GM23338 (cell line): Measurements from ENCODE around the gene CD83. TPM values are rescaled to one million over a fixed set of nuclear protein-coding genes. Genes with fewer than 3 reads are reported as not detected.

Experiments used
- ATAC-seq: fragments of 200-7000 bp; cut with Tn5 transposase; 3 replicates; pipeline ENCODE4 v1.9.1; 2020
- DNase-seq: peaks from one replicate; pipeline ENCODE4 v3.0.0-alpha.2; 2015; ENCODE audit warnings: low spot score
- H2AFZ ChIP-seq: fragments of 200-600 bp; sonication (generic); 2 replicates; pipeline ENCODE4 v1.8.0; 2016; ENCODE audit warnings: antibody characterized with exemption, mild to moderate bottlenecking, moderate library complexity
- H3F3A ChIP-seq: fragments of 200-600 bp; sonication (generic); replicated peaks from 2 replicates; pipeline ENCODE4 v1.8.0; 2017; ENCODE audit warnings: antibody characterized with exemption, mixed run types, low read depth
- H3K27ac ChIP-seq: fragments of 200-600 bp; sonication (generic); 2 replicates; pipeline ENCODE4 v1.6.1; 2016; ENCODE audit warnings: low read depth
- H3K27me3 ChIP-seq: fragments of 200-600 bp; sonication (generic); 2 replicates; pipeline ENCODE4 v1.8.0; 2016; ENCODE audit warnings: mild to moderate bottlenecking, mixed run types, moderate library complexity; ENCODE audit not compliant: insufficient read depth
- H3K36me3 ChIP-seq: fragments of 200-600 bp; sonication (generic); 2 replicates; pipeline ENCODE4 v1.8.0; 2016; ENCODE audit warnings: mild to moderate bottlenecking; ENCODE audit not compliant: insufficient read depth
- H3K4me1 ChIP-seq: fragments of 200-600 bp; sonication (generic); 2 replicates; pipeline ENCODE4 v1.8.0; 2016; ENCODE audit warnings: mild to moderate bottlenecking, moderate library complexity; ENCODE audit not compliant: insufficient read depth
- H3K4me2 ChIP-seq: fragments of 200-600 bp; sonication (generic); 2 replicates; pipeline ENCODE4 v1.7.1; 2017; ENCODE audit warnings: mixed run types
- H3K4me3 ChIP-seq: fragments of 200-600 bp; sonication (generic); 2 replicates; pipeline ENCODE4 v1.6.1; 2016; ENCODE audit warnings: mixed run types
- H3K79me2 ChIP-seq: fragments of 200-600 bp; sonication (generic); replicated peaks from 2 replicates; pipeline ENCODE4 v1.8.0; 2017; ENCODE audit warnings: mild to moderate bottlenecking; ENCODE audit not compliant: insufficient read depth
- H3K9me2 ChIP-seq: fragments of 200-600 bp; sonication (generic); 2 replicates; pipeline ENCODE4 v1.8.0; 2017; ENCODE audit not compliant: insufficient read depth
- H4K20me1 ChIP-seq: fragments of 200-600 bp; sonication (generic); replicated peaks from 2 replicates; pipeline ENCODE4 v1.8.0; 2017; ENCODE audit warnings: mild to moderate bottlenecking; ENCODE audit not compliant: insufficient read depth
- H3K27ac Mint-ChIP-seq: 2 replicates; pipeline ENCODE4 v1.8.0; 2020; ENCODE audit warnings: inconsistent platforms, mild to moderate bottlenecking, moderate library complexity, mixed read lengths
- H3K27me3 Mint-ChIP-seq: 3 replicates; pipeline ENCODE4 v1.8.0; 2022; ENCODE audit warnings: low read depth, mild to moderate bottlenecking, moderate library complexity, mixed read lengths, inconsistent platforms; ENCODE audit not compliant: insufficient read depth, poor library complexity
- H3K36me3 Mint-ChIP-seq: 3 replicates; pipeline ENCODE4 v1.8.0; 2021; ENCODE audit warnings: low read depth, mild to moderate bottlenecking, inconsistent platforms, moderate library complexity, mixed read lengths
- H3K4me1 Mint-ChIP-seq: 3 replicates; pipeline ENCODE4 v1.8.0; 2020; ENCODE audit warnings: mild to moderate bottlenecking, inconsistent platforms, mixed read lengths
- H3K4me3 Mint-ChIP-seq: 3 replicates; pipeline ENCODE4 v1.8.0; 2021; ENCODE audit warnings: moderate library complexity, mild to moderate bottlenecking, inconsistent platforms, mixed read lengths
- H3K9me3 Mint-ChIP-seq: 3 replicates; pipeline ENCODE4 v1.8.0; 2020; ENCODE audit warnings: moderate library complexity, mild to moderate bottlenecking, inconsistent platforms, mixed read lengths
- CREB1 ChIP-seq: fragments of 250-450 bp; sonication (Bioruptor Pico); IDR thresholded peaks from 2 replicates; pipeline ENCODE4 v1.5.0; 2020; ENCODE audit warnings: low read depth, mild to moderate bottlenecking, moderate library complexity
- EZH2 ChIP-seq: fragments of 200-600 bp; sonication (generic); IDR thresholded peaks from one replicate; pipeline ENCODE4 v1.8.0; 2017; ENCODE audit warnings: antibody characterized with exemption, mild to moderate bottlenecking, low read depth; ENCODE audit not compliant: unreplicated experiment
- EZH2phosphoT487 ChIP-seq: fragments of 200-600 bp; sonication (generic); IDR thresholded peaks from one replicate; pipeline ENCODE4 v1.8.1; 2018; ENCODE audit warnings: antibody characterized with exemption; ENCODE audit not compliant: unreplicated experiment
- JUNB ChIP-seq: IDR thresholded peaks from one replicate; pipeline ENCODE4 v1.6.1; 2016; ENCODE audit warnings: antibody characterized with exemption; ENCODE audit not compliant: unreplicated experiment
- NANOG ChIP-seq: IDR thresholded peaks from 2 replicates; pipeline ENCODE4 v1.6.1; 2016; ENCODE audit warnings: antibody characterized with exemption, borderline replicate concordance
- POLR2AphosphoS5 ChIP-seq: IDR thresholded peaks from 2 replicates; pipeline ENCODE4 v1.6.1; 2016; ENCODE audit warnings: antibody characterized with exemption, low read depth
- STAT1 ChIP-seq: IDR thresholded peaks from one replicate; pipeline ENCODE4 v1.6.1; 2016; ENCODE audit warnings: antibody characterized with exemption; ENCODE audit not compliant: unreplicated experiment
- ZNF114 ChIP-seq: fragments of 250-450 bp; sonication (Bioruptor Pico); IDR thresholded peaks from 2 replicates; pipeline ENCODE4 v1.5.0; 2020; ENCODE audit warnings: mild to moderate bottlenecking, moderate library complexity
- ZNF331 ChIP-seq: fragments of 250-450 bp; sonication (Bioruptor Pico); IDR thresholded peaks from 2 replicates; pipeline ENCODE4 v1.5.0; 2020; ENCODE audit warnings: low read depth, mild to moderate bottlenecking, moderate library complexity
- polyA plus RNA-seq: library from polyadenylated mRNA; unstranded; fragments of >200 nt; fragmentation: Nextera tagmentation; extraction: Ambion mirVana; gene quantifications from 2 replicates; pipeline ENCODE4 v1.2.1, GENCODE V29; 2016
- total RNA-seq: library from RNA; depleted of rRNA; stranded (reverse); fragments of >200 nt; shearing (Covaris generic); gene quantifications from 2 replicates; pipeline ENCODE4 v1.2.3, GENCODE V29; 2014
- TF ChIP-seq, protein P1 (sequence below), 2 experiments: fragments of 200-600 bp in 1 of 2; sonication (generic) in 1 of 2; conservative IDR thresholded peaks; 2 replicates each; pipeline versions ENCODE4 v1.5.1 to v1.6.1; 2016 to 2017; ENCODE audit warnings: antibody characterized with exemption in 2 of 2, low read depth in 2 of 2, mild to moderate bottlenecking in 2 of 2, moderate library complexity in 1 of 2
- TF ChIP-seq, protein P2 (sequence below): IDR thresholded peaks from 2 replicates; pipeline ENCODE4 v1.6.1; 2016; ENCODE audit warnings: antibody characterized with exemption
- TF ChIP-seq, protein P3 (sequence below): fragments of 250-450 bp; sonication (Bioruptor Pico); IDR thresholded peaks from 2 replicates; pipeline ENCODE4 v1.5.0; 2020; ENCODE audit warnings: mild to moderate bottlenecking, moderate library complexity

CD83 gene
- total and polyA plus RNA-seq, 2 experiments from 2014 or later, result 8.1 to 13.2 TPM

GRCh38 chr6:14105547-14105946 lies 12.0 kb upstream of the CD83 start (continued):
- TF ChIP-seq POLR2AphosphoS5 (no peak), EZH2phosphoT487 (no peak), NANOG (no peak), STAT1 (no peak), CREB1 (CRISPR knock-in tag) (no peak)
- TF ChIP-seq, protein P1, sequence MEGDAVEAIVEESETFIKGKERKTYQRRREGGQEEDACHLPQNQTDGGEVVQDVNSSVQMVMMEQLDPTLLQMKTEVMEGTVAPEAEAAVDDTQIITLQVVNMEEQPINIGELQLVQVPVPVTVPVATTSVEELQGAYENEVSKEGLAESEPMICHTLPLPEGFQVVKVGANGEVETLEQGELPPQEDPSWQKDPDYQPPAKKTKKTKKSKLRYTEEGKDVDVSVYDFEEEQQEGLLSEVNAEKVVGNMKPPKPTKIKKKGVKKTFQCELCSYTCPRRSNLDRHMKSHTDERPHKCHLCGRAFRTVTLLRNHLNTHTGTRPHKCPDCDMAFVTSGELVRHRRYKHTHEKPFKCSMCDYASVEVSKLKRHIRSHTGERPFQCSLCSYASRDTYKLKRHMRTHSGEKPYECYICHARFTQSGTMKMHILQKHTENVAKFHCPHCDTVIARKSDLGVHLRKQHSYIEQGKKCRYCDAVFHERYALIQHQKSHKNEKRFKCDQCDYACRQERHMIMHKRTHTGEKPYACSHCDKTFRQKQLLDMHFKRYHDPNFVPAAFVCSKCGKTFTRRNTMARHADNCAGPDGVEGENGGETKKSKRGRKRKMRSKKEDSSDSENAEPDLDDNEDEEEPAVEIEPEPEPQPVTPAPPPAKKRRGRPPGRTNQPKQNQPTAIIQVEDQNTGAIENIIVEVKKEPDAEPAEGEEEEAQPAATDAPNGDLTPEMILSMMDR (conservative IDR thresholded peaks at IDR 0.05; ENCODE audit: low read depth in 2 of 2), result no peak

- Histone ChIP-seq H3K4me1 (no peaks in the 10 kb centered on the region), H4K20me1 (no peaks in the 10 kb centered on the region), H3K27me3 (no peaks in the 10 kb centered on the region), H3K79me2 (no peaks in the 10 kb centered on the region), H2AFZ (no peak overlapping the region), H3K9me2 (peaks cover 6% of the 10 kb centered on the region; the same call in 1 of the 2 replicates), H3K27ac (no peak overlapping the region), H3K4me2 (no peak overlapping the region), H3F3A (no peaks in the 10 kb centered on the region), H3K36me3 (peaks cover 6% of the 10 kb centered on the region; the same call in 1 of the 2 replicates), H3K4me3 (no peak overlapping the region)
- H3K9me3 Mint-ChIP-seq, result peaks cover 23% of the 10 kb centered on the region
- H3K27me3 Mint-ChIP-seq, result peaks cover 4% of the 10 kb centered on the region
- peaks cover 17% of the 10 kb centered on the region for H3K36me3 Mint-ChIP-seq
- H3K4me3 Mint-ChIP-seq, result no peak overlapping the region
- no peaks in the 10 kb centered on the region for H3K4me1 Mint-ChIP-seq
- no peak for DNase-seq
- ATAC-seq, result no peak
- H3K27ac Mint-ChIP-seq, result no peak overlapping the region
- TF ChIP-seq POLR2AphosphoS5 (no peak), EZH2 (no peak), NANOG (no peak), ZNF114 (CRISPR knock-in tag) (no peak), ZNF331 (CRISPR knock-in tag) (no peak), STAT1 (no peak), CREB1 (CRISPR knock-in tag) (no peak), JUNB (no peak)
- TF ChIP-seq, protein P2, sequence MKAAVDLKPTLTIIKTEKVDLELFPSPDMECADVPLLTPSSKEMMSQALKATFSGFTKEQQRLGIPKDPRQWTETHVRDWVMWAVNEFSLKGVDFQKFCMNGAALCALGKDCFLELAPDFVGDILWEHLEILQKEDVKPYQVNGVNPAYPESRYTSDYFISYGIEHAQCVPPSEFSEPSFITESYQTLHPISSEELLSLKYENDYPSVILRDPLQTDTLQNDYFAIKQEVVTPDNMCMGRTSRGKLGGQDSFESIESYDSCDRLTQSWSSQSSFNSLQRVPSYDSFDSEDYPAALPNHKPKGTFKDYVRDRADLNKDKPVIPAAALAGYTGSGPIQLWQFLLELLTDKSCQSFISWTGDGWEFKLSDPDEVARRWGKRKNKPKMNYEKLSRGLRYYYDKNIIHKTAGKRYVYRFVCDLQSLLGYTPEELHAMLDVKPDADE, result no peak
- TF ChIP-seq, protein P3, sequence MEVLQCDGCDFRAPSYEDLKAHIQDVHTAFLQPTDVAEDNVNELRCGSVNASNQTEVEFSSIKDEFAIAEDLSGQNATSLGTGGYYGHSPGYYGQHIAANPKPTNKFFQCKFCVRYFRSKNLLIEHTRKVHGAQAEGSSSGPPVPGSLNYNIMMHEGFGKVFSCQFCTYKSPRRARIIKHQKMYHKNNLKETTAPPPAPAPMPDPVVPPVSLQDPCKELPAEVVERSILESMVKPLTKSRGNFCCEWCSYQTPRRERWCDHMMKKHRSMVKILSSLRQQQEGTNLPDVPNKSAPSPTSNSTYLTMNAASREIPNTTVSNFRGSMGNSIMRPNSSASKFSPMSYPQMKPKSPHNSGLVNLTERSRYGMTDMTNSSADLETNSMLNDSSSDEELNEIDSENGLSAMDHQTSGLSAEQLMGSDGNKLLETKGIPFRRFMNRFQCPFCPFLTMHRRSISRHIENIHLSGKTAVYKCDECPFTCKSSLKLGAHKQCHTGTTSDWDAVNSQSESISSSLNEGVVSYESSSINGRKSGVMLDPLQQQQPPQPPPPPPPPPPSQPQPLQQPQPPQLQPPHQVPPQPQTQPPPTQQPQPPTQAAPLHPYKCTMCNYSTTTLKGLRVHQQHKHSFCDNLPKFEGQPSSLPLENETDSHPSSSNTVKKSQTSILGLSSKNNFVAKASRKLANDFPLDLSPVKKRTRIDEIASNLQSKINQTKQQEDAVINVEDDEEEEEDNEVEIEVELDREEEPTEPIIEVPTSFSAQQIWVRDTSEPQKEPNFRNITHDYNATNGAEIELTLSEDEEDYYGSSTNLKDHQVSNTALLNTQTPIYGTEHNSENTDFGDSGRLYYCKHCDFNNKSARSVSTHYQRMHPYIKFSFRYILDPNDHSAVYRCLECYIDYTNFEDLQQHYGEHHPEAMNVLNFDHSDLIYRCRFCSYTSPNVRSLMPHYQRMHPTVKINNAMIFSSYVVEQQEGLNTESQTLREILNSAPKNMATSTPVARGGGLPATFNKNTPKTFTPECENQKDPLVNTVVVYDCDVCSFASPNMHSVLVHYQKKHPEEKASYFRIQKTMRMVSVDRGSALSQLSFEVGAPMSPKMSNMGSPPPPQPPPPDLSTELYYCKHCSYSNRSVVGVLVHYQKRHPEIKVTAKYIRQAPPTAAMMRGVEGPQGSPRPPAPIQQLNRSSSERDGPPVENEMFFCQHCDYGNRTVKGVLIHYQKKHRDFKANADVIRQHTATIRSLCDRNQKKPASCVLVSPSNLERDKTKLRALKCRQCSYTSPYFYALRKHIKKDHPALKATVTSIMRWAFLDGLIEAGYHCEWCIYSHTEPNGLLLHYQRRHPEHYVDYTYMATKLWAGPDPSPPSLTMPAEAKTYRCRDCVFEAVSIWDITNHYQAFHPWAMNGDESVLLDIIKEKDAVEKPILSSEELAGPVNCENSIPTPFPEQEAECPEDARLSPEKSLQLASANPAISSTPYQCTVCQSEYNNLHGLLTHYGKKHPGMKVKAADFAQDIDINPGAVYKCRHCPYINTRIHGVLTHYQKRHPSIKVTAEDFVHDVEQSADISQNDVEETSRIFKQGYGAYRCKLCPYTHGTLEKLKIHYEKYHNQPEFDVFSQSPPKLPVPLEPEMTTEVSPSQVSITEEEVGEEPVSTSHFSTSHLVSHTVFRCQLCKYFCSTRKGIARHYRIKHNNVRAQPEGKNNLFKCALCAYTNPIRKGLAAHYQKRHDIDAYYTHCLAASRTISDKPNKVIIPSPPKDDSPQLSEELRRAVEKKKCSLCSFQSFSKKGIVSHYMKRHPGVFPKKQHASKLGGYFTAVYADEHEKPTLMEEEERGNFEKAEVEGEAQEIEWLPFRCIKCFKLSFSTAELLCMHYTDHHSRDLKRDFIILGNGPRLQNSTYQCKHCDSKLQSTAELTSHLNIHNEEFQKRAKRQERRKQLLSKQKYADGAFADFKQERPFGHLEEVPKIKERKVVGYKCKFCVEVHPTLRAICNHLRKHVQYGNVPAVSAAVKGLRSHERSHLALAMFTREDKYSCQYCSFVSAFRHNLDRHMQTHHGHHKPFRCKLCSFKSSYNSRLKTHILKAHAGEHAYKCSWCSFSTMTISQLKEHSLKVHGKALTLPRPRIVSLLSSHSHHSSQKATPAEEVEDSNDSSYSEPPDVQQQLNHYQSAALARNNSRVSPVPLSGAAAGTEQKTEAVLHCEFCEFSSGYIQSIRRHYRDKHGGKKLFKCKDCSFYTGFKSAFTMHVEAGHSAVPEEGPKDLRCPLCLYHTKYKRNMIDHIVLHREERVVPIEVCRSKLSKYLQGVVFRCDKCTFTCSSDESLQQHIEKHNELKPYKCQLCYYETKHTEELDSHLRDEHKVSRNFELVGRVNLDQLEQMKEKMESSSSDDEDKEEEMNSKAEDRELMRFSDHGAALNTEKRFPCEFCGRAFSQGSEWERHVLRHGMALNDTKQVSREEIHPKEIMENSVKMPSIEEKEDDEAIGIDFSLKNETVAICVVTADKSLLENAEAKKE (CRISPR knock-in tag), result no peak
- TF ChIP-seq, protein P1 (conservative IDR thresholded peaks at IDR 0.05; ENCODE audit: low read depth in 2 of 2), result no peak
Observed at GRCh38 chr6:14107000-14107399, 10.6 kb upstream of the CD83 start.
